Adrenal gland (tissue), 5 donors: ENCODE data around the gene RBMS1.

Experiments
- CTCF ChIP-seq, 6 experiments: fragments of 450-650 bp in 4 of 6; fragments of 200-600 bp in 2 of 6; sonication (generic) in 1 of 6; IDR thresholded peaks; 1 replicate in 5 of 6; 2 replicates in 1 of 6; pipeline versions ENCODE4 v1.5.1 to v1.8.0; 2016 to 2021; ENCODE audit warnings: antibody characterized with exemption in 6 of 6, mild to moderate bottlenecking in 2 of 6, moderate library complexity in 1 of 6
- POLR2A ChIP-seq, 2 donors: fragments of 450-650 bp; IDR thresholded peaks; one replicate each; pipeline ENCODE4 v1.6.1; 2017; ENCODE audit warnings: antibody characterized with exemption in 2 of 2, mild to moderate bottlenecking in 2 of 2, moderate library complexity in 1 of 2
- donor health status: DM: no; HTN: no; CAD: no.

- TF ChIP-seq CTCF (IDR thresholded peaks at IDR 0.05), result no peak
- no peak for TF ChIP-seq POLR2A (IDR thresholded peaks at IDR 0.05)
Measured at GRCh38 chr2:160298960-160299359, 194.6 kb downstream of the RBMS1 start.
